K562 (cell line): ENCODE measurements around the gene PUSL1. TPM values are rescaled to one million over a fixed set of nuclear protein-coding genes. Genes with fewer than 3 reads are reported as not detected.
A peak's percentile ranks its signal among the peaks of the same experiment; 100 is the strongest.

ENCODE experiments used
- BACH1 ChIP-seq: fragments of 200-800 bp; sonication (Bioruptor generic); IDR thresholded peaks from 2 replicates; pipeline ENCODE4 v1.6.1; 2016; ENCODE audit warnings: missing genetic modification characterization, missing compliant biosample characterization
- FOS ChIP-seq: IDR thresholded peaks from 3 replicates; pipeline ENCODE4 v1.6.1; 2011; ENCODE audit not compliant: insufficient read length; ENCODE audit errors: extremely low read depth
- FOXM1 ChIP-seq, 2 experiments: fragments of 450-650 bp in 1 of 2; sonication (generic) in 1 of 2; formaldehyde crosslinking in 1 of 2; IDR thresholded peaks; 2 replicates each; pipeline versions ENCODE4 v1.6.1 to v1.9.0; 2017 to 2022; ENCODE audit warnings: low read depth in 2 of 2, mild to moderate bottlenecking in 2 of 2, missing genetic modification reagents in 1 of 2, moderate library complexity in 1 of 2
- GABPA ChIP-seq: fragments of 200-800 bp; sonication (Bioruptor generic); conservative IDR thresholded peaks from 2 replicates; pipeline ENCODE4 v1.6.1; 2016; ENCODE audit warnings: low read depth, missing genetic modification characterization, missing compliant biosample characterization
- HDAC1 ChIP-seq, 2 experiments: fragments of 450-650 bp; IDR thresholded peaks; 2 replicates each; pipeline ENCODE4 v1.6.1; 2016 to 2017; ENCODE audit warnings: inconsistent platforms in 1 of 2, mild to moderate bottlenecking in 1 of 2, moderate library complexity in 1 of 2
- HDAC8 ChIP-seq: fragments of 450-650 bp; IDR thresholded peaks from 2 replicates; pipeline ENCODE4 v1.6.1; 2016; ENCODE audit warnings: mild to moderate bottlenecking, missing genetic modification characterization, moderate library complexity, missing compliant biosample characterization
- KAT2B ChIP-seq: IDR thresholded peaks from one replicate; pipeline ENCODE4 v1.6.1; 2012; ENCODE audit warnings: low read depth, mild to moderate bottlenecking, control low read depth, inconsistent platforms, low read length, moderate library complexity
- KLF13 ChIP-seq: fragments of 450-650 bp; IDR thresholded peaks from 2 replicates; pipeline ENCODE4 v1.6.1; 2016; ENCODE audit warnings: missing genetic modification characterization, low read depth, mild to moderate bottlenecking, missing compliant biosample characterization, moderate library complexity, borderline replicate concordance
- MYC ChIP-seq, 2 experiments: fragments of 250-450 bp in 1 of 2; sonication (Bioruptor Pico) in 1 of 2; IDR thresholded peaks; 2 replicates each; pipeline versions ENCODE4 v1.5.1 to v1.6.1; 2012 to 2021; ENCODE audit warnings: low read depth in 2 of 2, borderline replicate concordance in 1 of 2, improper control_type of control experiment in 1 of 2, low read length in 1 of 2, mild to moderate bottlenecking in 1 of 2, moderate library complexity in 1 of 2
- POLR2AphosphoS2 ChIP-seq: IDR thresholded peaks from 2 replicates; pipeline ENCODE4 v1.6.1; 2012; ENCODE audit warnings: low read length, improper control_type of control experiment
- RBBP5 ChIP-seq: fragments of 200-600 bp; sonication (generic); IDR thresholded peaks from 2 replicates; pipeline ENCODE4 v1.6.1; 2012; ENCODE audit warnings: borderline replicate concordance, mild to moderate bottlenecking, low read length, control low read depth, inconsistent platforms; ENCODE audit not compliant: insufficient read depth, poor library complexity, severe bottlenecking
- RFX5 ChIP-seq: IDR thresholded peaks from 2 replicates; pipeline ENCODE4 v1.6.1; 2011; ENCODE audit warnings: low read depth, mild to moderate bottlenecking, improper control_type of control experiment, low read length
- RNF2 ChIP-seq: sonication (generic); IDR thresholded peaks from 2 replicates; pipeline ENCODE4 v1.6.1; 2016
- ZNF146 ChIP-seq: IDR thresholded peaks from one replicate; pipeline ENCODE4 v1.6.1; 2018; ENCODE audit warnings: missing compliant biosample characterization; ENCODE audit not compliant: unreplicated experiment
- ZNF586 ChIP-seq: fragments of 450-650 bp; formaldehyde crosslinking; conservative IDR thresholded peaks from 2 replicates; pipeline ENCODE4 v1.4.0; 2020; ENCODE audit warnings: mild to moderate bottlenecking, moderate library complexity
- ZNF589 ChIP-seq: fragments of 200-800 bp; sonication (Bioruptor generic); IDR thresholded peaks from 2 replicates; pipeline ENCODE4 v1.6.1; 2016; ENCODE audit warnings: low read depth, missing genetic modification characterization, missing compliant biosample characterization
- polyA plus RNA-seq, 8 experiments: library from polyadenylated mRNA; depleted of rRNA in 4 of 8; stranded (reverse) in 5 of 8; unstranded in 3 of 8; fragments of >200 nt; fragmentation: Nextera tagmentation in 2 of 8; fragmentation: Illumina TruSeq in 1 of 8; extraction: Ambion mirVana in 2 of 8; extraction: Trizol in 1 of 8; gene quantifications; 2 replicates each; pipeline versions ENCODE4 v1.2.1 to v1.2.3, GENCODE V29; 2011 to 2014; ENCODE audit warnings: inconsistent platforms in 1 of 8, missing spikeins in 1 of 8
- total RNA-seq, 7 experiments: library from RNA; depleted of rRNA in 6 of 7; stranded (reverse); fragments of >200 nt in 6 of 7; fragmentation: Illumina TruSeq in 2 of 7; extraction: Trizol in 2 of 7; gene quantifications; 2 replicates each; pipeline versions ENCODE4 v1.2.1 to v1.2.3, GENCODE V29; 2011 to 2021; ENCODE audit warnings: low replicate concordance in 1 of 7
- TF ChIP-seq, protein P1 (sequence below): sonication (generic); formaldehyde crosslinking; IDR thresholded peaks from 2 replicates; pipeline ENCODE4 v1.8.0; 2022; ENCODE audit warnings: mild to moderate bottlenecking, missing genetic modification reagents
- TF ChIP-seq, protein P2 (sequence below): sonication (generic); formaldehyde crosslinking; IDR thresholded peaks from 2 replicates; pipeline ENCODE4 v1.8.0; 2022; ENCODE audit warnings: mild to moderate bottlenecking, low read depth, missing genetic modification reagents
- TF ChIP-seq, protein P3 (sequence below): fragments of 250-450 bp; sonication (Bioruptor Pico); IDR thresholded peaks from 2 replicates; pipeline ENCODE4 v1.4.0; 2020

PUSL1 gene
- total and polyA plus RNA-seq, 9 of the 15 experiments (the other 6 are each of a cell fraction or from before 2014, with no cell fraction given): 0.62 to 86.9 (median 13.6) TPM

DNA sequence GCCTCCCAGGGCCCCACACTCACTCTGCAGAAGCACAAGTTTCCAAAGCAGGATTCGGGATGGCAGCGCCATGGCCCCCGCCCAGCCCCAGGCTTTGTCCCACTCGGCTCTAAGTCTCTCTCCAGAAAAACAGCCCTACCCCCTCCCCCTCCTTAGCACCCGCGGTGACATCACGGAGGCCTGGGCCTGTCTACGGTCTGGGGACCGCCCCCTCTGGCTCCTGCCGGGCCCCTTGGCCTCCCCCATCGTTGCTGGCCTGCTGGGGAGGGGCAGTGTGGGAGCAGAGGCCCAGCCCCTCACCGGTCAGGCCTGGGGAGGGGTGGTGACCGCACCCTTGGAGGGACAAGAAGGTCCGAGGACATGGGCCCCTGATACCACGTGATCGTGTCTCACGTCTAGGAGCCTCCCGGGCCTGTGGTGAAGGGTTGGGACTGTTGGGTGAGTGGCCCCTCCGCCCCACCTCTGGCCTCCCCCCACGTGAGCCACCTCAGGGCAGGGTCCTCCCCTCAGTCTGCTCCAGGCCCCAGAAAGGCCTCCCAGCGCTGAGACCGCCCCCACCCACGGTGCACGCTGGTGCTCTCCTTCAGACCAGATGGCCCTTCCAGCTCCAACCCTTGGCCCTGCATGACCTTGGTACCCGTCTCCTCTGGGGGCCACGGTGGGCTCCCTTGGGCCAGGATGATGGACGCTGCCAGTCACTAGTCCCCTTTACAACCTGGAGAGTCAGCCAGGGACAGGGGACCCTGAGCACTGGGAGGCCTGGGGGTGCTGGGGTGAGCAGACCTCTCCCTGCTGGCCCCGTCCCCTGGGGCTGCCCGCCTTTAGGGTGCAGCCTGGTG is 50.3 kb downstream of the PUSL1 start, which contains the start of gene MXRA8 (continued):
- peak; percentile 66; the same call in 1 of the 2 replicates for TF ChIP-seq KLF13 (tag)
- TF ChIP-seq ZNF146 (CRISPR knock-in tag): no peak
- no peak for TF ChIP-seq RBBP5
- no peak for TF ChIP-seq BACH1 (tag)
- TF ChIP-seq FOS: no peak
- TF ChIP-seq RNF2: peak; percentile 51; the same call in 1 of the 2 replicates
- no peak for TF ChIP-seq KAT2B
- TF ChIP-seq ZNF586 (CRISPR knock-in tag): no peak
- TF ChIP-seq HDAC1 (IDR thresholded peaks at IDR 0.05): 0 out of 4 replicates have a peak, but pooled peaks of 1 of the 2 experiments have one; percentile 40
- TF ChIP-seq FOXM1 (IDR thresholded peaks at IDR 0.05; ENCODE audit: low read depth): no peak
- TF ChIP-seq FOXM1 (CRISPR knock-in tag; IDR thresholded peaks at IDR 0.05; ENCODE audit: low read depth): peak; percentile 49; the same call in 1 of the 2 replicates
- TF ChIP-seq, protein P1, sequence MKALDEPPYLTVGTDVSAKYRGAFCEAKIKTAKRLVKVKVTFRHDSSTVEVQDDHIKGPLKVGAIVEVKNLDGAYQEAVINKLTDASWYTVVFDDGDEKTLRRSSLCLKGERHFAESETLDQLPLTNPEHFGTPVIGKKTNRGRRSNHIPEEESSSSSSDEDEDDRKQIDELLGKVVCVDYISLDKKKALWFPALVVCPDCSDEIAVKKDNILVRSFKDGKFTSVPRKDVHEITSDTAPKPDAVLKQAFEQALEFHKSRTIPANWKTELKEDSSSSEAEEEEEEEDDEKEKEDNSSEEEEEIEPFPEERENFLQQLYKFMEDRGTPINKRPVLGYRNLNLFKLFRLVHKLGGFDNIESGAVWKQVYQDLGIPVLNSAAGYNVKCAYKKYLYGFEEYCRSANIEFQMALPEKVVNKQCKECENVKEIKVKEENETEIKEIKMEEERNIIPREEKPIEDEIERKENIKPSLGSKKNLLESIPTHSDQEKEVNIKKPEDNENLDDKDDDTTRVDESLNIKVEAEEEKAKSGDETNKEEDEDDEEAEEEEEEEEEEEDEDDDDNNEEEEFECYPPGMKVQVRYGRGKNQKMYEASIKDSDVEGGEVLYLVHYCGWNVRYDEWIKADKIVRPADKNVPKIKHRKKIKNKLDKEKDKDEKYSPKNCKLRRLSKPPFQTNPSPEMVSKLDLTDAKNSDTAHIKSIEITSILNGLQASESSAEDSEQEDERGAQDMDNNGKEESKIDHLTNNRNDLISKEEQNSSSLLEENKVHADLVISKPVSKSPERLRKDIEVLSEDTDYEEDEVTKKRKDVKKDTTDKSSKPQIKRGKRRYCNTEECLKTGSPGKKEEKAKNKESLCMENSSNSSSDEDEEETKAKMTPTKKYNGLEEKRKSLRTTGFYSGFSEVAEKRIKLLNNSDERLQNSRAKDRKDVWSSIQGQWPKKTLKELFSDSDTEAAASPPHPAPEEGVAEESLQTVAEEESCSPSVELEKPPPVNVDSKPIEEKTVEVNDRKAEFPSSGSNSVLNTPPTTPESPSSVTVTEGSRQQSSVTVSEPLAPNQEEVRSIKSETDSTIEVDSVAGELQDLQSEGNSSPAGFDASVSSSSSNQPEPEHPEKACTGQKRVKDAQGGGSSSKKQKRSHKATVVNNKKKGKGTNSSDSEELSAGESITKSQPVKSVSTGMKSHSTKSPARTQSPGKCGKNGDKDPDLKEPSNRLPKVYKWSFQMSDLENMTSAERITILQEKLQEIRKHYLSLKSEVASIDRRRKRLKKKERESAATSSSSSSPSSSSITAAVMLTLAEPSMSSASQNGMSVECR (CRISPR knock-in tag): peak; percentile 53; the same call in 1 of the 2 replicates
- TF ChIP-seq MYC (IDR thresholded peaks at IDR 0.05; ENCODE audit: low read depth, low read length): peak; percentile 41
- peak; percentile 58; the same call in 1 of the 2 replicates for TF ChIP-seq MYC (CRISPR knock-in tag; IDR thresholded peaks at IDR 0.05; ENCODE audit: borderline replicate concordance, low read depth)
- no peak for TF ChIP-seq GABPA (tag)
- TF ChIP-seq POLR2AphosphoS2: no peak
- TF ChIP-seq ZNF589 (CRISPR knock-in tag): 0 out of 2 replicates have a peak, but pooled peaks have one; percentile 38
- TF ChIP-seq, protein P2, sequence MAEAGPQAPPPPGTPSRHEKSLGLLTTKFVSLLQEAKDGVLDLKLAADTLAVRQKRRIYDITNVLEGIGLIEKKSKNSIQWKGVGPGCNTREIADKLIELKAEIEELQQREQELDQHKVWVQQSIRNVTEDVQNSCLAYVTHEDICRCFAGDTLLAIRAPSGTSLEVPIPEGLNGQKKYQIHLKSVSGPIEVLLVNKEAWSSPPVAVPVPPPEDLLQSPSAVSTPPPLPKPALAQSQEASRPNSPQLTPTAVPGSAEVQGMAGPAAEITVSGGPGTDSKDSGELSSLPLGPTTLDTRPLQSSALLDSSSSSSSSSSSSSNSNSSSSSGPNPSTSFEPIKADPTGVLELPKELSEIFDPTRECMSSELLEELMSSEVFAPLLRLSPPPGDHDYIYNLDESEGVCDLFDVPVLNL (CRISPR knock-in tag): no peak
- no peak for TF ChIP-seq RFX5
- TF ChIP-seq HDAC8 (tag): no peak
- TF ChIP-seq, protein P3, sequence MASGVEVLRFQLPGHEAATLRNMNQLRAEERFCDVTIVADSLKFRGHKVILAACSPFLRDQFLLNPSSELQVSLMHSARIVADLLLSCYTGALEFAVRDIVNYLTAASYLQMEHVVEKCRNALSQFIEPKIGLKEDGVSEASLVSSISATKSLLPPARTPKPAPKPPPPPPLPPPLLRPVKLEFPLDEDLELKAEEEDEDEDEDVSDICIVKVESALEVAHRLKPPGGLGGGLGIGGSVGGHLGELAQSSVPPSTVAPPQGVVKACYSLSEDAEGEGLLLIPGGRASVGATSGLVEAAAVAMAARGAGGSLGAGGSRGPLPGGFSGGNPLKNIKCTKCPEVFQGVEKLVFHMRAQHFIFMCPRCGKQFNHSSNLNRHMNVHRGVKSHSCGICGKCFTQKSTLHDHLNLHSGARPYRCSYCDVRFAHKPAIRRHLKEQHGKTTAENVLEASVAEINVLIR (CRISPR knock-in tag): 0 out of 2 replicates have a peak, but pooled peaks have one; percentile 20
